GM13977 (cell line): ENCODE data around the gene TMEM178B.
"Not testable (repeated sequence)": the region's sequence is repeated elsewhere in the genome, so short reads cannot be mapped to it uniquely, and the experiment has no call there.

Experiments
- DNase-seq: peaks from one replicate; pipeline ENCODE4 v3.0.0; 2012; ENCODE audit warnings: low spot score
- in situ Hi-C: fragments of 300-500 bp; cut with MboI; formaldehyde crosslinking; loops from one replicate; pipeline ENCODE4 v1.12.0; 2022; ENCODE audit warnings: low sequenced_read_pairs, low pct_unique_long_range_greater_than_20kb, mixed read lengths, inconsistent platforms; ENCODE audit not compliant: unreplicated experiment
- TF ChIP-seq, protein P1 (sequence below): IDR thresholded peaks from 2 replicates; pipeline ENCODE4 v1.5.1; 2012; ENCODE audit warnings: mild to moderate bottlenecking, control low read depth; ENCODE audit not compliant: insufficient read depth; ENCODE audit errors: extremely low read depth, missing control alignments

Gene TMEM178B

DNA sequence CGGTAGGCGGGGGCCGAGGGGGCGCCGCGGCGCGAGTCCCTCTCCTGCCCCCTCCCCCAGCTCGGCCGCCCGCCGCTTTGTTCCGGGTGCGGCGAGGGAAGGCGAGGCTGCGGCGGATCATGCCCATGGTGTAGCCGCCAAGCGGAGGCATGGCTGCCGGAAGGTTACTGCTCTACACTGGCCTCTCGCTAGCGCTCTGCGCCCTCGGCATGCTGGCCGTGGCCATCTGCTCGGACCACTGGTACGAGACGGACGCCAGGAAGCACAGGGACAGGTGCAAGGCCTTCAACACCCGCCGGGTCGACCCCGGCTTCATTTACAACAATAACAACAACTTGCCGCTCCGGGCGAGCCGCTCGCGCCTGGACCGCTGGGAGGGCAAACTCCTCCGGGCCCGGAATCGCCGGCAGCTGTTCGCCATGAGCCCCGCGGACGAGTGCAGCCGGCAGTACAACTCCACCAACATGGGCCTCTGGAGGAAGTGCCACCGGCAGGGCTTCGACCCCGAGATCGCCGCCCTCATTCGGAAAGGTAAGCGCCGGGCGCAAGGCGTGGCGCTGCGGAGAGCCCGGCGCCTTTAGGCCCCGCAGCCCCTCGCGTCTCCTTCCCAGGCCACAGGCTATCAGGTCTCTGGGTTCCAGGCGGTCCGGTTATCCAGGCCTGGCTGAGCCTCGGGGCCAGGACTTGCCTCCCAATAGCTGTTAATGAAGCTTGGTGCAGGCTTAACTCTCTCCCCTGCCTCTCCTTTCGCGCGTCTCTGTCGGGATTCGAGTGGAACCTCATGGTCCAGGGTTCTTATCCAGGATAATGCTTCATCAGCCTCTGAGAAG lies 513 bp downstream of the TMEM178B start:
- TF ChIP-seq, protein P1, sequence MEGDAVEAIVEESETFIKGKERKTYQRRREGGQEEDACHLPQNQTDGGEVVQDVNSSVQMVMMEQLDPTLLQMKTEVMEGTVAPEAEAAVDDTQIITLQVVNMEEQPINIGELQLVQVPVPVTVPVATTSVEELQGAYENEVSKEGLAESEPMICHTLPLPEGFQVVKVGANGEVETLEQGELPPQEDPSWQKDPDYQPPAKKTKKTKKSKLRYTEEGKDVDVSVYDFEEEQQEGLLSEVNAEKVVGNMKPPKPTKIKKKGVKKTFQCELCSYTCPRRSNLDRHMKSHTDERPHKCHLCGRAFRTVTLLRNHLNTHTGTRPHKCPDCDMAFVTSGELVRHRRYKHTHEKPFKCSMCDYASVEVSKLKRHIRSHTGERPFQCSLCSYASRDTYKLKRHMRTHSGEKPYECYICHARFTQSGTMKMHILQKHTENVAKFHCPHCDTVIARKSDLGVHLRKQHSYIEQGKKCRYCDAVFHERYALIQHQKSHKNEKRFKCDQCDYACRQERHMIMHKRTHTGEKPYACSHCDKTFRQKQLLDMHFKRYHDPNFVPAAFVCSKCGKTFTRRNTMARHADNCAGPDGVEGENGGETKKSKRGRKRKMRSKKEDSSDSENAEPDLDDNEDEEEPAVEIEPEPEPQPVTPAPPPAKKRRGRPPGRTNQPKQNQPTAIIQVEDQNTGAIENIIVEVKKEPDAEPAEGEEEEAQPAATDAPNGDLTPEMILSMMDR = no peak
- in situ Hi-C loops = no loop called here
- DNase-seq = no peak

DNA sequence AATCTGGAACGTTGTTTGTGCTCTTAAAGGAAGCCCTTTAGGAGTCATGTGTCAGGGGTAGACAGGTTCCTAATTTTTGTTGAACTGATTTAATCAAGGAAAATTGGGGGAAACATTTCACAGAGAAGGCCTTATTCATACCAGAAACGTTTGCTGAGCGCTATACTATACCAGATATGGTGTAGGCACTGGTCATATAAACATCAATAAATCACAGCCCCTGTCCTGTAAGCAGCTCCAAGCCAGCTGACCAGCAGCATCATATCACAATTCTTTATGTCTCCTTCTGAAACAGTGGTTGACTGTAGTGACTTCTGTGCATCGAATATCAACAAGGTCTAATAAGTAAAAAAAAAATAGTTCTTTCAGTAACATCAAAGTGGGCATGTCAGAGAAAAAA lies 1.1 kb downstream of the TMEM178B start:
- TF ChIP-seq, protein P1 = no peak
- DNase-seq = no peak
- in situ Hi-C loops = no loop called here

DNA sequence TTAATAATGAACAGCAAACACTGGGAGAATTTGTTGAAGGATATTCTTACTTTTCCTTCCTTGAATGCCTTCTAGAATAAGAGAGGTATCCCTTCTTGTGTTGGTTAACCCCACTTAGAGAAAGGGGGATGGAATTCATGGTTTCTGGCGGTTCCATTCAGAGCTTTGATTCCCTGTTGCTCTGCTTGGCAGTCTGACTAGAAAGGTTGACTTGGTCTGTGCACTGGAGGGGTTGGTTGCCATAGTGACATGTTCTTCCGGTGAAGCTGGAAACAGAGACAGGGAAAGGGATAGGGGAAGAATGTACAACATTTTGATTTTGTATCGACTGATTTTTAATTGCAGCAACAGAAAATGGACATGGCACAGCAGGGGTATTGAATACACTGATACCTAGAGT lies 2.5 kb downstream of the TMEM178B start:
- no peak for DNase-seq
- TF ChIP-seq, protein P1 = no peak

DNA sequence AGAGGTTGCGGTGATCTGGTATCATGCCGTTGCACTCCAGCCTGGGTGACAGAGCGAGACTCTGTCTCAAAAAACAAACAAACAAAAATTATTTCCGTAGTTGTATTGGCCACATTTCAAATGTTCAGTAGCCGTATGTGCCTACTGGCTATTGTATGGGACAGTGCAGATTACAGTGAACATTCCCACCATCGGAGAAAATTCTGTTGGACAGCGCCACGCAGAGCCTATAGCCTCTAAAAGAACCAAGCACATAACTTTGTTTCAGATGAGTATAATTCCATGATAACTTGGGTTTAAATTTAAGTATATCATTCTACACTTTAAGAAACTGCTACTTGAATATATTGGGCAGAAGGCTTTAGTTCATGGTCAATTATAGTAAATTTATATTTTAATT lies 5.4 kb downstream of the TMEM178B start:
- TF ChIP-seq, protein P1 = no peak
- DNase-seq = no peak
- in situ Hi-C loops = no loop called here

More for the DNA sequence above, 2.5 kb downstream of the TMEM178B start:
- in situ Hi-C loops = no loop called here

DNA sequence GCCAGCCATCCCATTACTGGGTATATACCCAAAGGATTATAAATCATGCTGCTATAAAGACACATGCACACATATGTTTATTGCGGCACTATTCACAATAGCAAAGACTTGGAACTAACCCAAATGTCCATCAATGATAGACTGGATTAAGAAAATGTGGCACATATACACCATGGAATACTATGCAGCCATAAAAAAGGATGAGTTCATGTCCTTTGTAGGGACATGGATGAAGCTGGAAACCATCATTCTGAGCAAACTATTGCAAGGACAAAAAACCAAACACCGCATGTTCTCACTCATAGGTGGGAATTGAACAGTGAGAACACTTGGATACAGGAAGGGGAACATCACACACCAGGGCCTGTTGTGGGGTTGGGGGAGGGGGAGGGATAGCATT lies 15.6 kb downstream of the TMEM178B start:
- DNase-seq, in situ Hi-C loops: not testable (repeated sequence)

DNA sequence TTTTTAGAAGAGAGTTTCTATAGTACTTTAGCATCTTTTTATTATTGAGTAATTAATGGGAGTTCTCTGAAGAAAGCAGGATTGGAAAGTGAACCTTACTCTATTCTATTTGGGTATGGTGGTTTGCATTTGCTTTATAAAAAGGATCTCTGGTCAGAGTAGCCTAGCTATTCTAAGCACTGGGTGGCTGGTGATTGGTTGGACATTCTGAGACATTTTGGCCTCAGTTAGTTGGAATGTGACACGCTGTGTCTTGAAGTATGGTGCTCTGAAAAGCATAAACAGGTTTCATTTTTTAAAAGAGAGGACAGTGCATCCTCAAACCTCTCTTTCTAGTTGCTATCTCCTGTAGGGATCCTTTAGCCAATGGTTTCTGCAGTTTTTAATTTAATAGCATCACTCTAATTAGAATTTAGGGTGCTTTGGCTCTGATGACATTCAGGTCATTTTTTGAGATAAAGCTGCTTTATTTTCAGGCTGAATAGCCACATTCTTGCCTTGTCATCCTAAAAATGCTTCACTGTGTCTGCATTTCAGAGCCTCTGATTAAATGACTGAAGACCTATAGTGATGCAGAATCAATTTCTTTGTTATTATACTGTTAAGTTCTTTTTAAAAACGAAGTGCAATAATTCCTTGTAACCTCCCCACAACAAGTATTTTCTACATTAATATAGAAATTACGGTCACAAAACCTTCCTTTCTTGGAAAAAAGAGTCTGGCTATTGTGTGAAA lies 20.6 kb downstream of the TMEM178B start:
- TF ChIP-seq, protein P1 = no peak
- DNase-seq = no peak
- in situ Hi-C loops = no loop called here

DNA sequence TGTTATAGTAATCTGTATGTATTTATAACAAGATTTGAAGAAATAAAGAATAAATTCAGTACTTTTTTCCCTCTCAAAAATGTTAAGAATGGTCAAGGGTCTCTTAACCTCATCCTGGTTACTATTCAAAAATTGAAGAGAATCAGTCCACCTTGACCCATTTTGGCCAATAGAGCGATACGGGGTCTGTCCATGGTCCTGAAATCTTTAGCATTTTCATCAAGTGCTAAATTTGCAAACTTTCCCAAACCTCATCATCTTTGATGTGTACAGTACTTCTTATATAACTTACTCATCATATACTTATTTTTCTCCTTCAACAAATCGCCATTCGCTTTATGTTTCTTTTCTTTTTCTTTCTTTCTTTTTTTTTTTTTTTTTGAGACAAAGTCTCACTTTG lies 23.6 kb downstream of the TMEM178B start:
- in situ Hi-C loops = no loop called here
- TF ChIP-seq, protein P1 = no peak
- no peak for DNase-seq
